Coronary artery (tissue), 2 donors: ENCODE results near the gene TEX30.

Source experiments
- DNase-seq: peaks from one replicate; pipeline ENCODE4 v3.0.0-alpha.2; 2017; ENCODE audit warnings: low spot score
- H3K27ac ChIP-seq, 2 donors: fragments of 200-600 bp; sonication (generic); one replicate each; pipeline ENCODE4 v1.5.1; 2016 to 2019
- H3K4me3 ChIP-seq: fragments of 200-600 bp; sonication (generic); 2 replicates; pipeline ENCODE4 v1.5.1; 2016; ENCODE audit warnings: mild to moderate bottlenecking, moderate library complexity
- TF ChIP-seq, protein P1 (sequence below): fragments of 200-600 bp; sonication (generic); IDR thresholded peaks from one replicate; pipeline ENCODE4 v1.5.1; 2019; ENCODE audit warnings: antibody characterized with exemption

Gene TEX30

DNA sequence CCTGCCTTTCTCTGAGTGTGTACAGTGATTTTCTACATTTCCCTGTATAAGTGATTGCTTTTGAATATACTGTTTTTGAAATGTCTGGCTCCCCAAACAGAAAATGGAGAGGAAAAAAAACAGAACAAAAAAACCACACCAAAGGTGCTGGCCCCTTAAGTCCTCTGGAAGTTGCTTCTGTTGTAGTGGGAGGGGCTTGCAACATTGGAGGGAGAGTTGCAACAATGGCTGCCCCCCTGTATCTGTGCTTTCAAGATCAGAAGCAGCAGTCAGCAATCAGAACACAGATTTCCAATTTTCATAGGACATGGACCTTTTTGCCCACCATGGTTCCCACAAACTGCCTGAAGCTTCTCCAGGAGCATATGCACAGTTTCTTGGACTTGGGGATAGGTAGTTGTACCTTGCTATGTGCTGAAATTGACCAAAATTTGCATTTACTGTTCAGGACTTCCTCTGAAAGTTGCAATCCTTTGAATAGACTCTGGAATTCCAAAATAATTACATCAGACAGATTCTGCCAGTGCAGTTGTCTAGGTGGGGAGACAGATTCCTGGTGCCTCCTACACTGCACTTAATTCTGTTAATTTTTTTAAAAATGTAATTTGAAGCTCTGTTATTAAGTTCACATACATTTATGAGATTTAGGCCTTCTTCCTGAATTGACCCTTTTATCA, 39.2 kb upstream of the TEX30 start:
- no peak overlapping the region for H3K4me3 ChIP-seq
- TF ChIP-seq, protein P1, sequence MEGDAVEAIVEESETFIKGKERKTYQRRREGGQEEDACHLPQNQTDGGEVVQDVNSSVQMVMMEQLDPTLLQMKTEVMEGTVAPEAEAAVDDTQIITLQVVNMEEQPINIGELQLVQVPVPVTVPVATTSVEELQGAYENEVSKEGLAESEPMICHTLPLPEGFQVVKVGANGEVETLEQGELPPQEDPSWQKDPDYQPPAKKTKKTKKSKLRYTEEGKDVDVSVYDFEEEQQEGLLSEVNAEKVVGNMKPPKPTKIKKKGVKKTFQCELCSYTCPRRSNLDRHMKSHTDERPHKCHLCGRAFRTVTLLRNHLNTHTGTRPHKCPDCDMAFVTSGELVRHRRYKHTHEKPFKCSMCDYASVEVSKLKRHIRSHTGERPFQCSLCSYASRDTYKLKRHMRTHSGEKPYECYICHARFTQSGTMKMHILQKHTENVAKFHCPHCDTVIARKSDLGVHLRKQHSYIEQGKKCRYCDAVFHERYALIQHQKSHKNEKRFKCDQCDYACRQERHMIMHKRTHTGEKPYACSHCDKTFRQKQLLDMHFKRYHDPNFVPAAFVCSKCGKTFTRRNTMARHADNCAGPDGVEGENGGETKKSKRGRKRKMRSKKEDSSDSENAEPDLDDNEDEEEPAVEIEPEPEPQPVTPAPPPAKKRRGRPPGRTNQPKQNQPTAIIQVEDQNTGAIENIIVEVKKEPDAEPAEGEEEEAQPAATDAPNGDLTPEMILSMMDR = no peak

DNA sequence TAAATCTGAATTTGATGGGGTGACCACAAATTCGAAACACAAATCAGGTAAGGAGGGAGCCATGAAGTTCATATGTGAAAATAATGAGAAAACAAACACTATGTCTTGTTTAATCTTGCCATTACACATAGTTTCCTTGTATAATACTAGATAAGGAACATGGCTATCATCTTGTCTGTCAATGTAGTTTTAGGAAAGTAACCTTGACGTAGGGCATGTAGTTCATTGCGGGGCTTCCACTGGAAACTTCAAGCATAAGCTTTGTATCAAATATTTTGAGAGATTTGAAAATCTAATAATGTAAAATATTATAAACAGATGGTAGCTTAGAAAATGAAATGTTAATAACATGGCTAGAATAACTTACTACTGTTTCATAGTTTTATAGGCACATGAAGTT, 34.1 kb upstream of the TEX30 start:
- TF ChIP-seq, protein P1 = no peak
- Histone ChIP-seq H3K27ac (no peak overlapping the region), H3K4me3 (no peak overlapping the region)
- no peak for DNase-seq

More for the DNA sequence above, 39.2 kb upstream of the TEX30 start:
- DNase-seq = no peak
- H3K27ac ChIP-seq = no peak overlapping the region

DNA sequence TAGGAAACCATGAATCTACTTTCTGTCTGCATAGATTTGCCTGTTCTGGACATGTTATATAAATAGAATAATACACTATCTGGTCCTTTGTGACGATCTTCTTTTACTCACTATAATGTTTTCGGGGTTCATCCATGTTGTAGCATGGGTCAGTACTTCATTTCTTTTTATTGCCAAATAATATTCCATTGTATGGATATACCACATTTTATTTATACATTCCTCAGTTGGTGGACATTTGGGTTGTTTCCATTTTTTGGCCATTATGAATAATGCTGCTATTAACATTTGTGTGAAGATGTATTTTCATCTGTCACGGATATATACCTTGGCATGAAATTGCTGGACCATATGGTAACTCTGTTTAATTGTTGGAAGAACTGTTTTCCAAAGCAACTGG, 32.1 kb upstream of the TEX30 start:
- TF ChIP-seq, protein P1 = no peak
- Histone ChIP-seq H3K27ac (no peak overlapping the region), H3K4me3 (no peak overlapping the region)
- DNase-seq = no peak

DNA sequence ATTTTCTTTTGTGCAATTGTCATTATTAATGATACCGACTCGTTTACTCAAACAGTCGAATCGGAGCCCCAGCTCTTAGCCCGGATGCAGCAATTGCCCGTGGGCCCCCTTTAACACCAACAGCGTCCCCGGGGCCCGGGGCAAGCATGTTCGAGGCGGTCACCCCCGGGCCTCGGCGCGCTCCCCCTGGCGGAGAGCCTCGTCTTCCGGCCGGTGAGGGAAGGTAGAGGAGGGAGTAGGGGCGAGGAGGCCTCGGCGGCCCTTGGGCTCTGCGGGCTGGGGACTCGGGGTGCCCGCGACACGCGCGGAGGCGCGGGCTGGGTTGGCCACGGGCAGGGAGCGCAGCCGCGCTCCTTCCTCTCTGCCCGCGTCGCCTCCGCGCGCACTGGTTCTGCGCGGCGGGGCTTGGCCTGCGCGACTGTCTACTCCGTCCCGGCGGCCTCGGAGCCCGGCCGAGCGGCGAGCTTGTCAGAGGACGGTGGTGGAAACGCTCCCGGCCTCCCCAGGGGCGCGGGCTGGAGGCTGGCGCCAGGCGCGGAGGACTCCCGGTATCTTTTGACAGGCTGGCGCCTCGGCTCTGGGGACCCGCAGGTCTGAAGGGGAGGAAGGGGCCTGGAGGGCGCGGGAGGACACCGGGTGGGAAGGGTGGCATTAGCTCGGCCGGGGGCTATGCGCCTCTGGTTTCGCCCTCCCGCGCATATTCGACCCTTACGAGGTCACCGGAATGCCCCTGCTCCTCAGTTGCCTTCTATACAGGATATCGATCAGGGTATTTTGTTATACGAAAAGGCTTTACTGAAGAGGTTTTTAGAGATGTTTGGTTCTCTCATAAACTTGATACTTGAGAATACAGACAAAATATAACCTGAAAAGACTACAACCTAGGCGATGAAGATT, 26.8 kb upstream of the TEX30 start:
- peak; percentile 85 for DNase-seq
- Histone ChIP-seq H3K4me3 (peak overlapping the region; percentile 85), H3K27ac (peak overlapping the region; percentile 48 to 88)
- TF ChIP-seq, protein P1 = peak; percentile 69

DNA sequence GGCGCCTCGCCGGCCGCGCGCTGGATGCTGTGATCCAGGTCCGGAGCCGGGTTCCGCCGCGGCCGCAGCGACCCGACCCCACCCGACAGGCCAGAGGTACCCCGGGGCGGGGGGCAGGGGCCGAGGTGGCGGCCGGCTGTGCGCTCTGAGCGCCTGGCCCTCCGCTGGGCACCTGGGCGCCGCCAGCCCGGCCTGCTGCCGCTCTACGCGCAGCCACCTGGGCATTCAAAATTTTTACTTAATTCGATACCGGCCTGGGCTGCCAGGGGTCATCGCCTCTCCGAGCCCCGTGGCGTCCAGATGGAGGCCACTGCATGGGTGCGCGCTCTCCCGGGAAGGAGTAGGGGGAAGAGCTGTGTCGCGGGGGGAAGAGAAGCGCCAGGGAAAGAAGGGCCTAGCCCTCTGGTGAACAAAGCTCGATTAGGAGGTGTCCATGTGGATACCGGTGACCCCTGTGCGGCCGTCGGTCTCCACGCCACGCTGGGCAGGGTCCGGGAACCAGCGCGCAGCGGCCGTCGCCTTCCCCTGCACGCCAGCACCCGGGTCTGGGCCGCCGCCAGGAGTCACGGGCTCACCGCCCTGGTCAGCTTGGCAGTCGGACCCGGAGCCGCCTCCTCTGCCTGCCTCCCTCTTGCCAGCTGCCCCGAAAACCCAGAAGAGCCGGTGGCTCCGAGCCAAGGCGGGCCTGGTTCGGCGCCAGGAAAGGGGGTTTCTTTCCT, 26.0 kb upstream of the TEX30 start:
- TF ChIP-seq, protein P1 = no peak
- peak; percentile 80 for DNase-seq
- Histone ChIP-seq H3K27ac (peak overlapping the region; percentile 48 to 88), H3K4me3 (peak overlapping the region; percentile 85)

DNA sequence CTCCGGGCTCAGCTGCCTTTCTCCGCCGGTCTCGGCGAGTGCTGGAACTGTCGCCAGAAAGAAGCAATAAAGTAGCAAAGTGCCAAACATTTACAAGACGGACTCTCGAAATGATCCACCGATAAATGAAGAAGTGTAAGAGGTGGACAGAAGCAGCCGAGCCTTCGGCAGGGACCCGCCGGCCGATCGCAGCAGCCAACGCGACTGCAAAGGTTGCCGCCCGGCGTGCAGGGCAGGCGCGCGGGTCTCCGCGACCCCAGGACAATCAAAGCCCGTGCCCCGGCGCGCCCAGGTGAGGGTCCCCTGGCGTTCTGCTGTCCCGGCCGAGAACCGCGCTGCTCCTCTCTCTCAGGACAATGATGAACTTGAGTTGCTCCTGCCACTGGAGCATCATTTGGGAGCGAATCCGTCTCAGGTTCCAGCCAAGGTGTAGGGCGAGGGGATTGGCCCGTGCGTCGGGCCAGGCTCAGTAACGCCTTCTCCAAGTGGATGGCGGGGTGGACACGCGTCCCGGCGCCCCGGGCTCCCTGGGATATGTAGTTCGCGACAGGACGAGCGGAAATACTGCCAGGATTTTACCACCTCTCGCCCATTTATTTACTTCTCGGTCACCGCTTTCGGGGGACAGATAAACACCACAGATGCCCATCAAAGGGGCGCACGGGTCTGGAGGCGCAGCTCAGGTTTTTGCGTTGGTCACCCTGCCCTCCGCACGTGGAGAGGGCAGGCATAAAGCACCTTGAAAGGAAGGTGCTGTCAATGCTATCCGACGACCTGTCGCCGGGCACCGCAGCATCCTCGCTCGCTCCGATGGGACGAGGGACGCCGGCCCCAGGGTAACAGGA, 25.2 kb upstream of the TEX30 start, which contains the start of the genes BIVM and POGLUT2:
Gene BIVM, plus strand, starts transcription at position 539 of the 845 bp plus-strand sequence. CDS start 8,149 bp downstream, outside the sequence.
Gene POGLUT2, minus strand, starts transcription at position 396 of the 845 bp plus-strand sequence. Its CDS starts 306 bp downstream, at position 90.
- TF ChIP-seq, protein P1 = no peak
- peak within 1 kb of the TSS; percentile 48 to 88 for H3K27ac ChIP-seq
- peak; percentile 93 for DNase-seq
- peak within 1 kb of the TSS; percentile 85 for H3K4me3 ChIP-seq
